Endodermal cell (in vitro differentiated cells): ENCODE measurements around the gene DDX27. TPM values are rescaled to one million over a fixed set of nuclear protein-coding genes. Genes with fewer than 3 reads are reported as not detected.

Experiments used
- DNase-seq: peaks from one replicate; pipeline ENCODE4 v3.0.0-alpha.2; 2017
- H3K27ac ChIP-seq: 2 replicates; pipeline ENCODE4 v1.5.1; 2013; ENCODE audit warnings: mild to moderate bottlenecking, low read depth, low read length, moderate library complexity
- H3K27me3 ChIP-seq: 2 replicates; pipeline ENCODE4 v1.6.1; 2013; ENCODE audit warnings: mild to moderate bottlenecking, low read length, moderate library complexity; ENCODE audit not compliant: insufficient read depth, control insufficient read depth, poor library complexity, severe bottlenecking
- H3K36me3 ChIP-seq: 2 replicates; pipeline ENCODE4 v1.7.0; 2013; ENCODE audit warnings: mild to moderate bottlenecking, low read length, moderate library complexity; ENCODE audit not compliant: control insufficient read depth, insufficient read depth
- H3K4me1 ChIP-seq: one replicate; pipeline ENCODE4 v1.7.0; 2013; ENCODE audit warnings: low read length; ENCODE audit not compliant: control insufficient read depth, insufficient read depth
- H3K4me3 ChIP-seq: 2 replicates; pipeline ENCODE4 v1.5.1; 2013; ENCODE audit warnings: mild to moderate bottlenecking, low read length, moderate library complexity
- H3K9ac ChIP-seq: 2 replicates; pipeline ENCODE4 v1.6.1; 2013; ENCODE audit warnings: mild to moderate bottlenecking, low read length, moderate library complexity; ENCODE audit not compliant: poor library complexity, severe bottlenecking; ENCODE audit errors: extremely low read depth
- H3K9me3 ChIP-seq: 2 replicates; pipeline ENCODE4 v1.6.1; 2013; ENCODE audit warnings: mild to moderate bottlenecking, low read length, moderate library complexity; ENCODE audit not compliant: control insufficient read depth
- H3K27ac Mint-ChIP-seq: 2 replicates; pipeline ENCODE4 v1.8.0; 2020; ENCODE audit warnings: mixed read lengths
- H3K27me3 Mint-ChIP-seq: 2 replicates; pipeline ENCODE4 v1.8.0; 2021; ENCODE audit warnings: mild to moderate bottlenecking, mixed read lengths; ENCODE audit not compliant: insufficient read depth
- H3K36me3 Mint-ChIP-seq: 2 replicates; pipeline ENCODE4 v1.8.0; 2020; ENCODE audit warnings: low read depth, mixed read lengths
- H3K4me1 Mint-ChIP-seq: 2 replicates; pipeline ENCODE4 v1.8.0; 2020; ENCODE audit warnings: mixed read lengths
- H3K4me3 Mint-ChIP-seq: 2 replicates; pipeline ENCODE4 v1.8.0; 2020; ENCODE audit warnings: mild to moderate bottlenecking, moderate library complexity, mixed read lengths
- H3K9me3 Mint-ChIP-seq: 2 replicates; pipeline ENCODE4 v1.8.0; 2020; ENCODE audit warnings: mild to moderate bottlenecking, mixed read lengths
- WGBS, 2 experiments: methylation state at CpG; one replicate each; pipeline versions ENCODE4 v1.1.5 to v1.1.7; 2013; ENCODE audit warnings: missing lambda C conversion rate in 2 of 2, mixed read lengths in 1 of 2; ENCODE audit not compliant: insufficient coverage in 1 of 2, insufficient read length in 1 of 2; 5-methylcytosine and 5-hydroxymethylcytosine counted together
- total RNA-seq, 2 donors: library from RNA; stranded (reverse); fragmentation: NEBNext Ultra II Directional in 1 of 2; extraction: Animal tissue kit (Norgen Biotek cat#: 25700) in 1 of 2; gene quantifications; 2 replicates in 1 of 2; 3 replicates in 1 of 2; pipeline ENCODE4 v1.2.1, GENCODE V29; 2021
- TF ChIP-seq, protein P1 (sequence below): fragments of 200-600 bp; sonication (generic); conservative IDR thresholded peaks from 2 replicates; pipeline ENCODE4 v1.5.0; 2021; ENCODE audit warnings: antibody characterized with exemption, mild to moderate bottlenecking

DDX27 gene
- total RNA-seq, 2 donors from 2014 or later = 40.4 to 45.2 TPM

DNA sequence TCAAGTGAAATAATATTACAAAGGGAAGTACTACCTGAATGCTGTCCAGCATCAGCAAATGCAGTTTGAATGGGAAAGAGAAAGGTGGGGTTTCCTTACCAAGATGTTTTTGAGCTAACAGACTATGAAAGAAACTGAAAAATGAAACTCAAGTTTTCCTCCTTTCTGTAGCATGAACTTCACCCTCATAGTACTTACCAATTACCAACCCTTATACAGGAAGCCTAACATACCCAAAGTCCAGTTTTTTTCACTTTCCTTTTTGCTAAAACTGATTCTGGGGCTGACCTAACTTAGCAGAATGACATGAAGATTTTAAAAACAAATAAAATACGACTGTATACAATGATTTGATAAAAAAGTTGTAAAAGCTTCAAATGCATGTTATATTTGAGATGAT, 53.4 kb downstream of the DDX27 start:
- WGBS, 2 experiments = 100% methylated on average over 1 of the region's 1 CpG
- Histone ChIP-seq H3K9me3 (peaks cover 25% of the 10 kb centered on the region), H3K9ac (no peak overlapping the region), H3K27me3 (no peaks in the 10 kb centered on the region), H3K4me3 (no peak overlapping the region), H3K36me3 (peaks cover 71% of the 10 kb centered on the region), H3K4me1 (no peaks in the 10 kb centered on the region), H3K27ac (no peak overlapping the region)
- Mint-ChIP-seq H3K27ac (no peak overlapping the region), H3K36me3 (peaks cover 63% of the 10 kb centered on the region), H3K27me3 (no peaks in the 10 kb centered on the region), H3K4me1 (peaks cover 7% of the 10 kb centered on the region), H3K9me3 (peaks cover 19% of the 10 kb centered on the region), H3K4me3 (no peak overlapping the region)
- no peak for DNase-seq
- TF ChIP-seq, protein P1, sequence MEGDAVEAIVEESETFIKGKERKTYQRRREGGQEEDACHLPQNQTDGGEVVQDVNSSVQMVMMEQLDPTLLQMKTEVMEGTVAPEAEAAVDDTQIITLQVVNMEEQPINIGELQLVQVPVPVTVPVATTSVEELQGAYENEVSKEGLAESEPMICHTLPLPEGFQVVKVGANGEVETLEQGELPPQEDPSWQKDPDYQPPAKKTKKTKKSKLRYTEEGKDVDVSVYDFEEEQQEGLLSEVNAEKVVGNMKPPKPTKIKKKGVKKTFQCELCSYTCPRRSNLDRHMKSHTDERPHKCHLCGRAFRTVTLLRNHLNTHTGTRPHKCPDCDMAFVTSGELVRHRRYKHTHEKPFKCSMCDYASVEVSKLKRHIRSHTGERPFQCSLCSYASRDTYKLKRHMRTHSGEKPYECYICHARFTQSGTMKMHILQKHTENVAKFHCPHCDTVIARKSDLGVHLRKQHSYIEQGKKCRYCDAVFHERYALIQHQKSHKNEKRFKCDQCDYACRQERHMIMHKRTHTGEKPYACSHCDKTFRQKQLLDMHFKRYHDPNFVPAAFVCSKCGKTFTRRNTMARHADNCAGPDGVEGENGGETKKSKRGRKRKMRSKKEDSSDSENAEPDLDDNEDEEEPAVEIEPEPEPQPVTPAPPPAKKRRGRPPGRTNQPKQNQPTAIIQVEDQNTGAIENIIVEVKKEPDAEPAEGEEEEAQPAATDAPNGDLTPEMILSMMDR = no peak

DNA sequence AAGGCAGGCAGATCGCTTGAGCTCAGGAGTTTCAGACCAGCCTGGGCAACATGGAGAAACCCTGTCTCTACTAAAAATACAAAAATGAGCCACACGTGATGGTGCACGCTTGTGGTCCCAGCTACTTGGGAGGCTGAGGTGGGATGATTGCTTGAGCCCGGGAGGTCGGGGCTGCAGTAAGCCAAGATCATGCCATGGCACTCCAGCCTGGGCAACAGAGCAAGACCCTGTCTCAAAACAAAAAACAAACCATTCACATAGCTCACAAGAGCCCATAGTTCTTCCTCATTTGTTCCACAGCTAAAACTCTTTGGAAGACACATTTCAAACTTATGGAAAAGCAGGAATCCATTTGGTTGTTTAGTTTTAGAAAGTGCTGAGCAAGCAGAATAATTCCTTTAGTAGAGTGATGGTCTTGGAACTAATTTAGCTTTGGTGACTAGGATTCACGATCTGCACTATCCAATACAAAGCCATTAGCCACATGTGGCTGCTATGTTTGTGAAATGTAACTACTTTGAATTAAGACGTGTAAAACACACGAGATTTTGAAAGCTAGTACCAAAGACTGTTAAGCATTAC, 54.6 kb downstream of the DDX27 start:
- Histone ChIP-seq H3K27ac (no peak overlapping the region), H3K9me3 (peaks cover 21% of the 10 kb centered on the region), H3K36me3 (peaks cover 65% of the 10 kb centered on the region), H3K27me3 (no peaks in the 10 kb centered on the region), H3K9ac (no peak overlapping the region), H3K4me1 (no peaks in the 10 kb centered on the region), H3K4me3 (no peak overlapping the region)
- no peak overlapping the region for H3K27ac Mint-ChIP-seq
- TF ChIP-seq, protein P1 = no peak
- no peak for DNase-seq
- H3K4me3 Mint-ChIP-seq = no peak overlapping the region
- peaks cover 13% of the 10 kb centered on the region for H3K9me3 Mint-ChIP-seq
- peaks cover 7% of the 10 kb centered on the region for H3K4me1 Mint-ChIP-seq
- H3K36me3 Mint-ChIP-seq = peaks cover 62% of the 10 kb centered on the region
- WGBS, 2 experiments = 92 to 95% methylated on average over 4 to 6 of the region's 8 CpGs
- no peaks in the 10 kb centered on the region for H3K27me3 Mint-ChIP-seq

DNA sequence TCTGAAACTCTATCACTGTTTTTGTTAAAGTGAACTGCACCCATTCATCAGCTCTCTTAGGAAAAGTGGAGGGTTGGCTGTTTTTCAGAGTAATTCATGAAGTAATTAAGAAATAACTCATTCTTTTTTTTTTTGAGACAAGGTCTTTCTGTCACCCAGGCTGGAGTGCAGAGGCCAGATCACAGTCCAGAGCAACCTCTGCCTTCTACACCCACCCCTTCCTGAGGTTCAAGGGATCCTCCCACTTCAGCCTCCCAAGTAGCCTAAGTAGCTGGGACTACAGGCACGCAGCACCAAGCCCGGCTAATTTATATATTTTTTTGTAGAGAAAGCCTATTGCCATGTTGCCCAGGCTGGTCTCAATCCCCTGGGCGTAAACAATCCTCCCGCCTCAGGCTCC, 56.0 kb downstream of the DDX27 start:
- TF ChIP-seq, protein P1 = no peak
- H3K4me3 Mint-ChIP-seq = no peak overlapping the region
- Histone ChIP-seq H3K27ac (no peak overlapping the region), H3K9me3 (peaks cover 24% of the 10 kb centered on the region), H3K36me3 (peaks cover 65% of the 10 kb centered on the region), H3K9ac (no peak overlapping the region), H3K27me3 (no peaks in the 10 kb centered on the region), H3K4me1 (no peaks in the 10 kb centered on the region), H3K4me3 (peak overlapping the region; percentile 98)
- no peak for DNase-seq
- 94 to 100% methylated on average over 4 of the region's 4 CpGs for WGBS, 2 experiments
- H3K4me1 Mint-ChIP-seq = peaks cover 8% of the 10 kb centered on the region
- H3K27me3 Mint-ChIP-seq = no peaks in the 10 kb centered on the region
- no peak overlapping the region for H3K27ac Mint-ChIP-seq
- H3K9me3 Mint-ChIP-seq = peaks cover 12% of the 10 kb centered on the region
- H3K36me3 Mint-ChIP-seq = peaks cover 62% of the 10 kb centered on the region
